Gastroesophageal sphincter (tissue), 3 donors: ENCODE data around the gene GPR75.

Source experiments
- EP300 ChIP-seq: sonication (generic); formaldehyde crosslinking; IDR thresholded peaks from one replicate; pipeline ENCODE4 v1.6.1; 2017; ENCODE audit warnings: antibody characterized with exemption, mild to moderate bottlenecking
- POLR2A ChIP-seq, 2 donors: fragments of 450-650 bp; IDR thresholded peaks; one replicate each; pipeline ENCODE4 v1.6.1; 2017; ENCODE audit warnings: antibody characterized with exemption in 2 of 2, mild to moderate bottlenecking in 2 of 2, moderate library complexity in 1 of 2
- POLR2AphosphoS5 ChIP-seq: sonication (generic); formaldehyde crosslinking; IDR thresholded peaks from one replicate; pipeline ENCODE4 v1.6.1; 2017; ENCODE audit warnings: antibody characterized with exemption
- TF ChIP-seq, protein P1 (sequence below), 4 experiments: fragments of 200-600 bp in 2 of 4; fragments of 450-650 bp in 2 of 4; sonication (generic) in 1 of 4; IDR thresholded peaks; one replicate each; pipeline ENCODE4 v1.5.1; 2017 to 2019; ENCODE audit warnings: antibody characterized with exemption in 4 of 4, mild to moderate bottlenecking in 2 of 4, moderate library complexity in 2 of 4

- TF ChIP-seq, protein P1, sequence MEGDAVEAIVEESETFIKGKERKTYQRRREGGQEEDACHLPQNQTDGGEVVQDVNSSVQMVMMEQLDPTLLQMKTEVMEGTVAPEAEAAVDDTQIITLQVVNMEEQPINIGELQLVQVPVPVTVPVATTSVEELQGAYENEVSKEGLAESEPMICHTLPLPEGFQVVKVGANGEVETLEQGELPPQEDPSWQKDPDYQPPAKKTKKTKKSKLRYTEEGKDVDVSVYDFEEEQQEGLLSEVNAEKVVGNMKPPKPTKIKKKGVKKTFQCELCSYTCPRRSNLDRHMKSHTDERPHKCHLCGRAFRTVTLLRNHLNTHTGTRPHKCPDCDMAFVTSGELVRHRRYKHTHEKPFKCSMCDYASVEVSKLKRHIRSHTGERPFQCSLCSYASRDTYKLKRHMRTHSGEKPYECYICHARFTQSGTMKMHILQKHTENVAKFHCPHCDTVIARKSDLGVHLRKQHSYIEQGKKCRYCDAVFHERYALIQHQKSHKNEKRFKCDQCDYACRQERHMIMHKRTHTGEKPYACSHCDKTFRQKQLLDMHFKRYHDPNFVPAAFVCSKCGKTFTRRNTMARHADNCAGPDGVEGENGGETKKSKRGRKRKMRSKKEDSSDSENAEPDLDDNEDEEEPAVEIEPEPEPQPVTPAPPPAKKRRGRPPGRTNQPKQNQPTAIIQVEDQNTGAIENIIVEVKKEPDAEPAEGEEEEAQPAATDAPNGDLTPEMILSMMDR (IDR thresholded peaks at IDR 0.05), result no peak
- TF ChIP-seq POLR2A (IDR thresholded peaks at IDR 0.05) (no peak), EP300 (no peak), POLR2AphosphoS5 (no peak)
These were observed 14.7 kb upstream of the GPR75 start for GRCh38 chr2:53874401-53874950.
